ENCODE results near the gene RBM19. TPM values are rescaled to one million over a fixed set of nuclear protein-coding genes. Genes with fewer than 3 reads are reported as not detected.

RBM19 gene
- total and polyA plus RNA-seq, 11 donors: 12.7 to 27.1 (median 17.4) TPM

DNA sequence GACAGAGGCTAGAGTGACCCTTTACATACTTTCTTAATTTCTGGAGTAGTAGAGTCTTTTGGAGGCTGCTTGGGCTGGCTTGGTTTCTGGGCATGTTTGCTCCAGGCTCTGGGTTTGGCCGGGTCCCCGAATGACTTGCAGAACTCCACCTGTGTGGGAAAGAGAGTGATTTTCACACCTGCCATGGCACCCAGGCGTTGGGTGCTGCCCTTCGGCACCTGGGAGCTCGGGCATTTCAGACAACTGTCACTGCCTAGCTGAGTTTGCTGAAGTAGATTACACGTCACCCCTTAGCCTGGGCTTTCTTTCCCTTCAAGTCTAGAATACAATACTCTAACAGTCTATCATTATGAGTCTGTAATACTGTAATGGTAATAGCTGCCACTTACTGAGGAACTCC lies 6.1 kb downstream of the RBM19 start:
- no peak overlapping the region for H3K27ac ChIP-seq
- no peaks in the 10 kb centered on the region for H3K27me3 ChIP-seq
- TF ChIP-seq POLR2A (IDR thresholded peaks at IDR 0.05): no peak
- TF ChIP-seq, protein P1, sequence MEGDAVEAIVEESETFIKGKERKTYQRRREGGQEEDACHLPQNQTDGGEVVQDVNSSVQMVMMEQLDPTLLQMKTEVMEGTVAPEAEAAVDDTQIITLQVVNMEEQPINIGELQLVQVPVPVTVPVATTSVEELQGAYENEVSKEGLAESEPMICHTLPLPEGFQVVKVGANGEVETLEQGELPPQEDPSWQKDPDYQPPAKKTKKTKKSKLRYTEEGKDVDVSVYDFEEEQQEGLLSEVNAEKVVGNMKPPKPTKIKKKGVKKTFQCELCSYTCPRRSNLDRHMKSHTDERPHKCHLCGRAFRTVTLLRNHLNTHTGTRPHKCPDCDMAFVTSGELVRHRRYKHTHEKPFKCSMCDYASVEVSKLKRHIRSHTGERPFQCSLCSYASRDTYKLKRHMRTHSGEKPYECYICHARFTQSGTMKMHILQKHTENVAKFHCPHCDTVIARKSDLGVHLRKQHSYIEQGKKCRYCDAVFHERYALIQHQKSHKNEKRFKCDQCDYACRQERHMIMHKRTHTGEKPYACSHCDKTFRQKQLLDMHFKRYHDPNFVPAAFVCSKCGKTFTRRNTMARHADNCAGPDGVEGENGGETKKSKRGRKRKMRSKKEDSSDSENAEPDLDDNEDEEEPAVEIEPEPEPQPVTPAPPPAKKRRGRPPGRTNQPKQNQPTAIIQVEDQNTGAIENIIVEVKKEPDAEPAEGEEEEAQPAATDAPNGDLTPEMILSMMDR (IDR thresholded peaks at IDR 0.05): no peak
- no peak overlapping the region for H3K4me3 ChIP-seq
- peaks cover 5 to 88% (median 75%) of the 10 kb centered on the region in 9 donors for H3K36me3 ChIP-seq
- 93 to 98% (median 97%) methylated on average over 6 of the region's 6 CpGs for WGBS, 4 donors
- intact Hi-C loops (cut with DNase I): no loop called here
- ATAC-seq: no peak
- peaks cover 0 to 6% (median under 1%) of the 10 kb centered on the region in 12 donors for H3K4me1 ChIP-seq
- DNase-seq: no peak
- H3K9me3 ChIP-seq: no peaks in the 10 kb centered on the region

DNA sequence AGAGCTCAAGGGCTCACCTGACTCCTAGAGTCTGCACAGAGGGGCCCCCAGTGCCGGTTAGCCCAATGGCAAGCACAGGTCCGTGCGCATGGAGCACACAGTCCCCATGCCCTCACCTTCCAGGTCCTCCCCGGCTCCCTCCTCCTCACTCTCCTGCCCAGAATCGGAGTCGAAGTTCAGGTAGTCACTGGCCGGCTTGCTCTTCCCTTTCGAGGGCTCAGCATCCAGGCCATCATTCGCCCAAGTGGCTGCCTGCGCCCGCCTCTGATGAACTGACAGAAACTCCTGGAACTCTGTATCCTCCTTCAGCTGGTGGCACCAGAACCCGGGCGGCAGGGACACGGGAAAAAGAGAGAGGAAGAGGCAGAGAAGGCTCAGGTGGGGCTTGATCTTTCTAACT lies 7.0 kb downstream of the RBM19 start:
- DNase-seq: no peak
- intact Hi-C loops (cut with DNase I): no loop called here
- Histone ChIP-seq H3K4me1 (no peaks in the 10 kb centered on the region), H3K36me3 (peaks cover 5 to 97% (median 85%) of the 10 kb centered on the region in 9 donors), H3K27me3 (no peaks in the 10 kb centered on the region), H3K27ac (no peak overlapping the region), H3K9me3 (no peaks in the 10 kb centered on the region), H3K4me3 (no peak overlapping the region)
- no peak for ATAC-seq
- no peak for TF ChIP-seq POLR2A (IDR thresholded peaks at IDR 0.05)
- TF ChIP-seq, protein P1 (IDR thresholded peaks at IDR 0.05): no peak
- WGBS, 4 donors: 95 to 97% (median 96%) methylated on average over 14 of the region's 14 CpGs

DNA sequence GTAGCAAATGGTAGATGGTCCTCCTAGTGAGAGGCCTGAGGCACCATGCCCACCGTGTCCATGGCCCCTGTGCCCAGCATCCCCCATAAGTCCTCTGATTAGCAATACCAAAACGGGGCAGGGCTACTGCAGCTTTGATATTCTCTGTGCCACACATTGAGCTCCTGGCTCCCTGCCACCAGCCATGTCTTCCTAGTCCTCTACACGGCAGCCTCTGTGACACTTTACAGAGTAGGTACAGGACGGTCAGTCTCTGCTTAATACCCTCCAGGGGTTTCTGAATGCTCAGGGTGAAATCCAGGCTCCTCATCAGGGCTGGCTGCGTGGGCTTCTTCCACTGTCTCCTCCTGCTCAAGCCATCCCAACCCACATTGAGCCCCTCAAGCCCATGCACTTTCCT lies 8.0 kb downstream of the RBM19 start:
- no peak overlapping the region for H3K27ac ChIP-seq
- no peaks in the 10 kb centered on the region for H3K4me1 ChIP-seq
- peaks cover 5 to 99% (median 93%) of the 10 kb centered on the region in 9 donors for H3K36me3 ChIP-seq
- DNase-seq: no peak
- no peak for ATAC-seq
- TF ChIP-seq, protein P1 (IDR thresholded peaks at IDR 0.05): no peak
- TF ChIP-seq POLR2A (IDR thresholded peaks at IDR 0.05): no peak
- H3K27me3 ChIP-seq: no peaks in the 10 kb centered on the region
- intact Hi-C loops (cut with DNase I): no loop called here
- WGBS, 4 donors: 81 to 99% (median 90%) methylated on average over 5 of the region's 5 CpGs
- H3K9me3 ChIP-seq: no peaks in the 10 kb centered on the region
- no peak overlapping the region for H3K4me3 ChIP-seq

DNA sequence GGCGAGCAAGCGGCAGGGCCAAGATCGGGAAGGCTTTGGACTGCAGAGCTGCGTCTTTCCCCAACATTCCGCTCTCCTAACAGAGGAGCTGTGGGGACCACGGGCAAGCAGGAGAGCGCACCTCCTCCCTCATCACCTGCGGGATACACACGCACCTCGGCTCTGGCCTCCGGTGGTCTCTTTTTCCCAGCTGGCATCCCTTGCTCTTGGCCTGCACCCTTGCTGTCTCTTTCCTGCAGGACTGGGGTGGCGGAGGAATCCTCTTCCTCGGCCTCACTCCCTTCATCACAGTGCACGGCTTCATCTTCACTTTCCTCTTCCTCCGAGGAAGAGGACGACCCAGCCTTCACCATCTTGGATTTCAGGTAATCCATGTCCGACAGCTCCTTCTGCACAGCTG lies 8.5 kb downstream of the RBM19 start:
- no peak for ATAC-seq
- WGBS, 4 donors: 84 to 96% (median 89%) methylated on average over 17 of the region's 17 CpGs
- H3K27me3 ChIP-seq: no peaks in the 10 kb centered on the region

More for the DNA sequence above, 8.5 kb downstream of the RBM19 start:
- intact Hi-C loops (cut with DNase I): no loop called here
- Histone ChIP-seq H3K27ac (no peak overlapping the region), H3K4me3 (no peak overlapping the region), H3K4me1 (no peaks in the 10 kb centered on the region), H3K36me3 (peaks cover 5 to 100% (median 98%) of the 10 kb centered on the region in 9 donors), H3K9me3 (no peaks in the 10 kb centered on the region)
- DNase-seq: no peak
- TF ChIP-seq POLR2A (IDR thresholded peaks at IDR 0.05): no peak
- TF ChIP-seq, protein P1 (IDR thresholded peaks at IDR 0.05): no peak

Data from heart left ventricle (tissue), 16 donors.